Neural cell (in vitro differentiated cells): ENCODE results near the gene SNRNP27. TPM values are rescaled to one million over a fixed set of nuclear protein-coding genes. Genes with fewer than 3 reads are reported as not detected.

ENCODE experiments used
- H2AFZ ChIP-seq: fragments of 200-600, 300-800 bp; sonication (generic), shearing (Covaris generic); 2 replicates; pipeline ENCODE4 v1.6.0; 2014; ENCODE audit warnings: low read depth, mild to moderate bottlenecking, antibody characterized with exemption, low read length, moderate library complexity
- H3F3A ChIP-seq: fragments of 200-600 bp; shearing (Covaris generic); 2 replicates; pipeline ENCODE4 v1.6.1; 2016; ENCODE audit warnings: mild to moderate bottlenecking, moderate library complexity, mixed read lengths, antibody characterized with exemption, low read length; ENCODE audit not compliant: insufficient read depth, poor library complexity, severe bottlenecking
- H3K27ac ChIP-seq: fragments of 200-600, 300-800 bp; sonication (generic), shearing (Covaris generic); 2 replicates; pipeline ENCODE4 v1.5.1; 2014; ENCODE audit warnings: mild to moderate bottlenecking, low read length, moderate library complexity
- H3K27me3 ChIP-seq: fragments of 300-800, 200-600 bp; sonication (generic), shearing (Covaris generic); 2 replicates; pipeline ENCODE4 v1.6.0; 2014; ENCODE audit warnings: mild to moderate bottlenecking, low read depth, low read length, moderate library complexity; ENCODE audit not compliant: insufficient read depth
- H3K36me3 ChIP-seq: fragments of 300-800, 200-600 bp; sonication (generic), shearing (Covaris generic); 2 replicates; pipeline ENCODE4 v1.5.1; 2014; ENCODE audit warnings: mild to moderate bottlenecking, antibody characterized with exemption, low read length, moderate library complexity; ENCODE audit not compliant: insufficient read depth
- H3K4me2 ChIP-seq: fragments of 300-800, 200-600 bp; sonication (generic), shearing (Covaris generic); 2 replicates; pipeline ENCODE4 v1.6.0; 2014; ENCODE audit warnings: mild to moderate bottlenecking, low read length
- H3K4me3 ChIP-seq: fragments of 300-800, 200-600 bp; sonication (generic), shearing (Covaris generic); 2 replicates; pipeline ENCODE4 v1.5.1; 2014; ENCODE audit warnings: mild to moderate bottlenecking, low read length, moderate library complexity
- H3K79me2 ChIP-seq: fragments of 200-600 bp; shearing (Covaris generic); replicated peaks from 2 replicates; pipeline ENCODE4 v1.6.0; 2014; ENCODE audit warnings: mild to moderate bottlenecking, low read length, moderate library complexity; ENCODE audit not compliant: insufficient read depth
- H3K9ac ChIP-seq: fragments of 300-800, 200-600 bp; sonication (generic), shearing (Covaris generic); 2 replicates; pipeline ENCODE4 v1.6.1; 2016; ENCODE audit warnings: mild to moderate bottlenecking, low read length, mixed read lengths
- H3K9me2 ChIP-seq: fragments of 200-600 bp; shearing (Covaris generic); 2 replicates; pipeline ENCODE4 v1.6.1; 2016; ENCODE audit warnings: mild to moderate bottlenecking, low read length, mixed read lengths; ENCODE audit not compliant: insufficient read depth
- H3K9me3 ChIP-seq: fragments of 200-600, 300-800 bp; sonication (generic), shearing (Covaris generic); 2 replicates; pipeline ENCODE4 v1.6.1; 2016; ENCODE audit warnings: mild to moderate bottlenecking, mixed run types, low read length, moderate library complexity, mixed read lengths
- H4K20me1 ChIP-seq: fragments of 200-600 bp; shearing (Covaris generic); 2 replicates; pipeline ENCODE4 v1.6.1; 2016; ENCODE audit warnings: mild to moderate bottlenecking, mixed run types; ENCODE audit not compliant: insufficient read depth
- CTCF ChIP-seq: fragments of 450-650 bp; IDR thresholded peaks from 2 replicates; pipeline ENCODE4 v1.5.1; 2014; ENCODE audit warnings: antibody characterized with exemption, mild to moderate bottlenecking, moderate library complexity; ENCODE audit not compliant: poor library complexity, severe bottlenecking
- EP300 ChIP-seq: fragments of 450-650 bp; conservative IDR thresholded peaks from 2 replicates; pipeline ENCODE4 v1.6.1; 2014; ENCODE audit warnings: antibody characterized with exemption, mild to moderate bottlenecking, moderate library complexity; ENCODE audit not compliant: poor library complexity, severe bottlenecking
- EZH2 ChIP-seq: fragments of 200-600, 300-800 bp; shearing (Covaris generic), sonication (generic); IDR thresholded peaks from 2 replicates; pipeline ENCODE4 v1.6.1; 2014; ENCODE audit warnings: antibody characterized with exemption, low read length, borderline replicate concordance, mild to moderate bottlenecking; ENCODE audit not compliant: insufficient read depth, poor library complexity, severe bottlenecking
- MXI1 ChIP-seq: fragments of 450-650 bp; conservative IDR thresholded peaks from 2 replicates; pipeline ENCODE4 v1.6.1; 2014; ENCODE audit warnings: antibody characterized with exemption, mild to moderate bottlenecking; ENCODE audit not compliant: poor library complexity, severe bottlenecking
- POLR2AphosphoS5 ChIP-seq: IDR thresholded peaks from 2 replicates; pipeline ENCODE4 v1.6.1; 2012
- RAD21 ChIP-seq: fragments of 450-650 bp; conservative IDR thresholded peaks from 2 replicates; pipeline ENCODE4 v1.6.1; 2014; ENCODE audit warnings: antibody characterized with exemption, mild to moderate bottlenecking, moderate library complexity
- REST ChIP-seq: IDR thresholded peaks from 2 replicates; pipeline ENCODE4 v1.6.1; 2012; ENCODE audit warnings: borderline replicate concordance
- SMC3 ChIP-seq: fragments of 450-650 bp; conservative IDR thresholded peaks from 2 replicates; pipeline ENCODE4 v1.6.1; 2014; ENCODE audit warnings: antibody characterized with exemption, mild to moderate bottlenecking, moderate library complexity; ENCODE audit not compliant: poor library complexity
- TAF1 ChIP-seq: IDR thresholded peaks from 2 replicates; pipeline ENCODE4 v1.6.1; 2012; ENCODE audit warnings: low read depth
- polyA plus RNA-seq: library from polyadenylated mRNA; depleted of rRNA; stranded (reverse); fragments of >200 nt; gene quantifications from 2 replicates; pipeline ENCODE4 v1.2.3, GENCODE V29; 2014

Gene SNRNP27
- polyA plus RNA-seq, 1 donor from 2014 or later, result 90.7 TPM

GRCh38 chr2:69847068-69847828, 46.5 kb upstream of the SNRNP27 start:
- Histone ChIP-seq H3F3A (no peaks in the 10 kb centered on the region), H3K36me3 (peaks cover 8% of the 10 kb centered on the region), H3K4me2 (no peak overlapping the region), H3K9me3 (no peaks in the 10 kb centered on the region), H3K79me2 (no peaks in the 10 kb centered on the region), H3K27ac (no peak overlapping the region), H3K4me3 (no peak overlapping the region), H4K20me1 (no peaks in the 10 kb centered on the region), H3K27me3 (no peaks in the 10 kb centered on the region), H2AFZ (no peak overlapping the region), H3K9ac (no peak overlapping the region), H3K9me2 (no peaks in the 10 kb centered on the region)
- TF ChIP-seq POLR2AphosphoS5 (no peak), EP300 (no peak), RAD21 (no peak), REST (no peak), TAF1 (no peak), MXI1 (no peak), CTCF (no peak), EZH2 (no peak), SMC3 (no peak)

GRCh38 chr2:69848186-69848790, 45.5 kb upstream of the SNRNP27 start:
- TF ChIP-seq EP300 (no peak), POLR2AphosphoS5 (no peak), REST (no peak), TAF1 (no peak), RAD21 (no peak), SMC3 (no peak), EZH2 (no peak), MXI1 (no peak), CTCF (no peak)
- no peak overlapping the region for H2AFZ ChIP-seq
- H3K9ac ChIP-seq, result no peak overlapping the region
- H3K79me2 ChIP-seq, result no peaks in the 10 kb centered on the region
- no peak overlapping the region for H3K4me3 ChIP-seq
- H3F3A ChIP-seq, result no peaks in the 10 kb centered on the region
- no peak overlapping the region for H3K27ac ChIP-seq
- H3K9me3 ChIP-seq, result no peaks in the 10 kb centered on the region
- H3K4me2 ChIP-seq, result no peak overlapping the region
- H3K27me3 ChIP-seq, result no peaks in the 10 kb centered on the region
- no peaks in the 10 kb centered on the region for H4K20me1 ChIP-seq
- H3K9me2 ChIP-seq, result no peaks in the 10 kb centered on the region
- peaks cover 8% of the 10 kb centered on the region for H3K36me3 ChIP-seq
